ENCODE results near the gene ATPAF1.

- TF ChIP-seq, protein P1, sequence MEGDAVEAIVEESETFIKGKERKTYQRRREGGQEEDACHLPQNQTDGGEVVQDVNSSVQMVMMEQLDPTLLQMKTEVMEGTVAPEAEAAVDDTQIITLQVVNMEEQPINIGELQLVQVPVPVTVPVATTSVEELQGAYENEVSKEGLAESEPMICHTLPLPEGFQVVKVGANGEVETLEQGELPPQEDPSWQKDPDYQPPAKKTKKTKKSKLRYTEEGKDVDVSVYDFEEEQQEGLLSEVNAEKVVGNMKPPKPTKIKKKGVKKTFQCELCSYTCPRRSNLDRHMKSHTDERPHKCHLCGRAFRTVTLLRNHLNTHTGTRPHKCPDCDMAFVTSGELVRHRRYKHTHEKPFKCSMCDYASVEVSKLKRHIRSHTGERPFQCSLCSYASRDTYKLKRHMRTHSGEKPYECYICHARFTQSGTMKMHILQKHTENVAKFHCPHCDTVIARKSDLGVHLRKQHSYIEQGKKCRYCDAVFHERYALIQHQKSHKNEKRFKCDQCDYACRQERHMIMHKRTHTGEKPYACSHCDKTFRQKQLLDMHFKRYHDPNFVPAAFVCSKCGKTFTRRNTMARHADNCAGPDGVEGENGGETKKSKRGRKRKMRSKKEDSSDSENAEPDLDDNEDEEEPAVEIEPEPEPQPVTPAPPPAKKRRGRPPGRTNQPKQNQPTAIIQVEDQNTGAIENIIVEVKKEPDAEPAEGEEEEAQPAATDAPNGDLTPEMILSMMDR (IDR thresholded peaks at IDR 0.05) = no peak
- TF ChIP-seq POLR2AphosphoS5 (IDR thresholded peaks at IDR 0.05) (no peak), EP300 (IDR thresholded peaks at IDR 0.05) (no peak), POLR2A (IDR thresholded peaks at IDR 0.05) (no peak)
Observed at GRCh38 chr1:46596846-46597245, 71.3 kb downstream of the ATPAF1 start.

All from stomach (tissue), 4 donors.